ENCODE results near the gene DOC2B.
"Not testable (repeated sequence)": the region's sequence is repeated elsewhere in the genome, so short reads cannot be mapped to it uniquely, and the experiment has no call there.

DNA sequence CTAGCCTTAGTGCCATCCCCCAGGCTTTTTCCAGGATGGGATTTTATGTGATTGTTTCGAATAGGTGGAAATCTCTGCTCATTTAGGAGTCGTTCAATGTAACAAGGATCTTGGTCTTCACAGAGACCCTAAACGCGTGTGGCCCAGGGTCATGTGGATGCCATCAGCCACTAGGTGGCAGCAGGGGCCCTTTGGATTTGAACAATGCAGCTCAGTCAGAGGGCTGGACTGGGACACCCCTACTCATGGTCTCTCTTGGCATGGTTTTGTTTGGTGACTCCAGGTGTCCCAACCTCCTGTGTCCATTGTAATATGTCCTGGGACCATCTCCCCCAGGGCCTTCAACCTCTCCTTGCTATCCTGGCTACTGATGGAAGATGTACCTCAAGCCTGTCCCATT is 44.9 kb downstream of the DOC2B start:
- TF ChIP-seq CTCF (IDR thresholded peaks at IDR 0.05): peak; percentile 50
- TF ChIP-seq EZH2, EZH2phosphoT487 (IDR thresholded peaks at IDR 0.05): not testable (repeated sequence)

All from neural progenitor cell (in vitro differentiated cells).